ENCODE data around the gene OSBPL3. TPM values are rescaled to one million over a fixed set of nuclear protein-coding genes. Genes with fewer than 3 reads are reported as not detected.
A peak's percentile ranks its signal among the peaks of the same experiment; 100 is the strongest.

Gene OSBPL3
- total RNA-seq, 1 donor from 2014 or later, result 93.7 TPM

GRCh38 chr7:24825931-24826661 lies 153.9 kb downstream of the OSBPL3 start:
- Mint-ChIP-seq H3K4me1 (peaks cover 69% of the 10 kb centered on the region), H3K27ac (peak overlapping the region; percentile 89), H3K4me3 (peak overlapping the region; percentile 70), H3K9me3 (no peaks in the 10 kb centered on the region), H3K27me3 (no peaks in the 10 kb centered on the region), H3K36me3 (ENCODE audit: low read depth) (peaks cover 66% of the 10 kb centered on the region)
- DNase-seq, result no peak
- intact Hi-C loops (cut with micrococcal nuclease), result no loop called here

- DNase-seq, result no peak
- H3K4me1 Mint-ChIP-seq, result peaks cover 70% of the 10 kb centered on the region
- no peak overlapping the region for H3K27ac Mint-ChIP-seq
- intact Hi-C loops (cut with micrococcal nuclease), result no loop called here
- H3K27me3 Mint-ChIP-seq, result no peaks in the 10 kb centered on the region
- H3K36me3 Mint-ChIP-seq (ENCODE audit: low read depth), result peaks cover 63% of the 10 kb centered on the region
- no peak overlapping the region for H3K4me3 Mint-ChIP-seq
- no peaks in the 10 kb centered on the region for H3K9me3 Mint-ChIP-seq
Observed at GRCh38 chr7:24825381-24825794, 154.6 kb downstream of the OSBPL3 start.

GRCh38 chr7:24824896-24825295 lies 155.1 kb downstream of the OSBPL3 start:
- Mint-ChIP-seq H3K36me3 (ENCODE audit: low read depth) (peaks cover 63% of the 10 kb centered on the region), H3K9me3 (no peaks in the 10 kb centered on the region), H3K27ac (no peak overlapping the region), H3K4me3 (no peak overlapping the region), H3K27me3 (no peaks in the 10 kb centered on the region), H3K4me1 (peaks cover 73% of the 10 kb centered on the region)
- intact Hi-C loops (cut with micrococcal nuclease), result loop anchor here (5.0 kb wide), 1 partner anchor 253 kb away; the partner anchor contains the start of gene PALS2
- DNase-seq, result no peak

GRCh38 chr7:24824400-24824799 lies 155.6 kb downstream of the OSBPL3 start:
- no peak for DNase-seq
- intact Hi-C loops (cut with micrococcal nuclease), result loop anchor here (5.0 kb wide), 1 partner anchor 252 kb away; the partner anchor contains the start of gene PALS2
- no peak overlapping the region for H3K27ac Mint-ChIP-seq
- H3K27me3 Mint-ChIP-seq, result no peaks in the 10 kb centered on the region
- H3K9me3 Mint-ChIP-seq, result no peaks in the 10 kb centered on the region
- peaks cover 72% of the 10 kb centered on the region for H3K4me1 Mint-ChIP-seq
- H3K36me3 Mint-ChIP-seq (ENCODE audit: low read depth), result peaks cover 62% of the 10 kb centered on the region
- H3K4me3 Mint-ChIP-seq, result no peak overlapping the region

- intact Hi-C loops (cut with micrococcal nuclease), result loop anchor here (1.0 to 5.0 kb wide), 13 partner anchors 8 to 304 kb away; partner anchors contain the start of genes CYCS, OSBPL3 and PALS2
- H3K27ac Mint-ChIP-seq, result peak overlapping the region; percentile 92
- peak overlapping the region; percentile 39 for H3K4me3 Mint-ChIP-seq
- no peaks in the 10 kb centered on the region for H3K27me3 Mint-ChIP-seq
- no peaks in the 10 kb centered on the region for H3K9me3 Mint-ChIP-seq
- peaks cover 60% of the 10 kb centered on the region for H3K4me1 Mint-ChIP-seq
- H3K36me3 Mint-ChIP-seq (ENCODE audit: low read depth), result peaks cover 61% of the 10 kb centered on the region
- no peak for DNase-seq
Observed at GRCh38 chr7:24821754-24822054, 158.3 kb downstream of the OSBPL3 start.

GRCh38 chr7:24821045-24821753 lies 158.8 kb downstream of the OSBPL3 start:
- DNase-seq, result peak; percentile 94
- Mint-ChIP-seq H3K36me3 (ENCODE audit: low read depth) (peaks cover 61% of the 10 kb centered on the region), H3K27me3 (no peaks in the 10 kb centered on the region), H3K4me3 (peak overlapping the region; percentile 39), H3K27ac (peak overlapping the region; percentile 92), H3K4me1 (peaks cover 55% of the 10 kb centered on the region), H3K9me3 (no peaks in the 10 kb centered on the region)
- intact Hi-C loops (cut with micrococcal nuclease), result loop anchor here (1.0 to 5.0 kb wide), 13 partner anchors 8 to 304 kb away; partner anchors contain the start of genes CYCS, OSBPL3 and PALS2

- Mint-ChIP-seq H3K36me3 (ENCODE audit: low read depth) (peaks cover 59% of the 10 kb centered on the region), H3K27ac (peak overlapping the region; percentile 96), H3K4me3 (peak overlapping the region; percentile 71), H3K27me3 (no peaks in the 10 kb centered on the region), H3K9me3 (no peaks in the 10 kb centered on the region), H3K4me1 (peaks cover 50% of the 10 kb centered on the region)
- DNase-seq, result no peak
- intact Hi-C loops (cut with micrococcal nuclease), result loop anchor here (1.0 to 5.0 kb wide), 15 partner anchors 9 to 305 kb away; partner anchors contain the start of genes CYCS, OSBPL3 and PALS2
Observed at GRCh38 chr7:24820730-24821044, 159.3 kb downstream of the OSBPL3 start.

- DNase-seq, result peak; percentile 94
- Mint-ChIP-seq H3K9me3 (no peaks in the 10 kb centered on the region), H3K36me3 (ENCODE audit: low read depth) (peaks cover 60% of the 10 kb centered on the region), H3K27me3 (no peaks in the 10 kb centered on the region), H3K4me1 (peaks cover 44% of the 10 kb centered on the region), H3K27ac (peak overlapping the region; percentile 96), H3K4me3 (peak overlapping the region; percentile 71)
- intact Hi-C loops (cut with micrococcal nuclease), result loop anchor here (1.0 to 5.0 kb wide), 6 partner anchors 59 to 278 kb away; partner anchors contain the start of gene PALS2
Observed at GRCh38 chr7:24819916-24820689, 159.9 kb downstream of the OSBPL3 start.

- Mint-ChIP-seq H3K4me3 (no peak overlapping the region), H3K4me1 (peaks cover 28% of the 10 kb centered on the region), H3K36me3 (ENCODE audit: low read depth) (peaks cover 59% of the 10 kb centered on the region), H3K27me3 (no peaks in the 10 kb centered on the region), H3K9me3 (no peaks in the 10 kb centered on the region), H3K27ac (no peak overlapping the region)
- intact Hi-C loops (cut with micrococcal nuclease), result no loop called here
- DNase-seq, result no peak
Observed at GRCh38 chr7:24817339-24817738, 162.6 kb downstream of the OSBPL3 start.

- Mint-ChIP-seq H3K27ac (no peak overlapping the region), H3K36me3 (ENCODE audit: low read depth) (peaks cover 61% of the 10 kb centered on the region), H3K9me3 (no peaks in the 10 kb centered on the region), H3K4me3 (no peak overlapping the region), H3K27me3 (no peaks in the 10 kb centered on the region), H3K4me1 (peaks cover 25% of the 10 kb centered on the region)
- no peak for DNase-seq
- intact Hi-C loops (cut with micrococcal nuclease), result no loop called here
Observed at GRCh38 chr7:24816868-24817267, 163.1 kb downstream of the OSBPL3 start.

GRCh38 chr7:24812305-24812945 lies 167.6 kb downstream of the OSBPL3 start:
- Mint-ChIP-seq H3K27me3 (no peaks in the 10 kb centered on the region), H3K9me3 (no peaks in the 10 kb centered on the region), H3K4me1 (no peaks in the 10 kb centered on the region), H3K27ac (no peak overlapping the region), H3K4me3 (no peak overlapping the region), H3K36me3 (ENCODE audit: low read depth) (peaks cover 70% of the 10 kb centered on the region)
- intact Hi-C loops (cut with micrococcal nuclease), result loop anchor here (1.0 kb wide), 3 partner anchors 258 to 286 kb away; no protein-coding TSS in a partner anchor
- DNase-seq, result peak; percentile 83

GRCh38 chr7:24808518-24808917 lies 171.5 kb downstream of the OSBPL3 start:
- H3K9me3 Mint-ChIP-seq, result no peaks in the 10 kb centered on the region
- no peak overlapping the region for H3K27ac Mint-ChIP-seq
- no peaks in the 10 kb centered on the region for H3K27me3 Mint-ChIP-seq
- H3K4me1 Mint-ChIP-seq, result no peaks in the 10 kb centered on the region
- no peak overlapping the region for H3K4me3 Mint-ChIP-seq
- peaks cover 62% of the 10 kb centered on the region for H3K36me3 Mint-ChIP-seq (ENCODE audit: low read depth)
- intact Hi-C loops (cut with micrococcal nuclease), result no loop called here
- no peak for DNase-seq

GRCh38 chr7:24802300-24802699 lies 177.7 kb downstream of the OSBPL3 start:
- intact Hi-C loops (cut with micrococcal nuclease), result no loop called here
- H3K36me3 Mint-ChIP-seq (ENCODE audit: low read depth), result peaks cover 68% of the 10 kb centered on the region

More at GRCh38 chr7:24802300-24802699, 177.7 kb downstream of the OSBPL3 start:
- Mint-ChIP-seq H3K4me1 (peaks cover 7% of the 10 kb centered on the region), H3K4me3 (no peak overlapping the region), H3K27ac (no peak overlapping the region), H3K9me3 (no peaks in the 10 kb centered on the region), H3K27me3 (no peaks in the 10 kb centered on the region)
- DNase-seq, result no peak

All from activated CD4-positive, alpha-beta T cell treated with anti-CD3 and anti-CD28 coated beads, Interleukin-2, amount 10 ng/mL, durations not matched to agents 24 days and 14 days (primary cell).